ENCODE results near the gene NUPR1. TPM values are rescaled to one million over a fixed set of nuclear protein-coding genes. Genes with fewer than 3 reads are reported as not detected.

Gene NUPR1
- total and polyA plus RNA-seq, 2 of the 13 experiments (the other 11 are each of a cell fraction or from before 2014, with no cell fraction given): 18.0 to 25.6 TPM

GRCh38 chr16:28531777-28532744, 6.7 kb downstream of the NUPR1 start (continued):
- TF ChIP-seq, protein P1, sequence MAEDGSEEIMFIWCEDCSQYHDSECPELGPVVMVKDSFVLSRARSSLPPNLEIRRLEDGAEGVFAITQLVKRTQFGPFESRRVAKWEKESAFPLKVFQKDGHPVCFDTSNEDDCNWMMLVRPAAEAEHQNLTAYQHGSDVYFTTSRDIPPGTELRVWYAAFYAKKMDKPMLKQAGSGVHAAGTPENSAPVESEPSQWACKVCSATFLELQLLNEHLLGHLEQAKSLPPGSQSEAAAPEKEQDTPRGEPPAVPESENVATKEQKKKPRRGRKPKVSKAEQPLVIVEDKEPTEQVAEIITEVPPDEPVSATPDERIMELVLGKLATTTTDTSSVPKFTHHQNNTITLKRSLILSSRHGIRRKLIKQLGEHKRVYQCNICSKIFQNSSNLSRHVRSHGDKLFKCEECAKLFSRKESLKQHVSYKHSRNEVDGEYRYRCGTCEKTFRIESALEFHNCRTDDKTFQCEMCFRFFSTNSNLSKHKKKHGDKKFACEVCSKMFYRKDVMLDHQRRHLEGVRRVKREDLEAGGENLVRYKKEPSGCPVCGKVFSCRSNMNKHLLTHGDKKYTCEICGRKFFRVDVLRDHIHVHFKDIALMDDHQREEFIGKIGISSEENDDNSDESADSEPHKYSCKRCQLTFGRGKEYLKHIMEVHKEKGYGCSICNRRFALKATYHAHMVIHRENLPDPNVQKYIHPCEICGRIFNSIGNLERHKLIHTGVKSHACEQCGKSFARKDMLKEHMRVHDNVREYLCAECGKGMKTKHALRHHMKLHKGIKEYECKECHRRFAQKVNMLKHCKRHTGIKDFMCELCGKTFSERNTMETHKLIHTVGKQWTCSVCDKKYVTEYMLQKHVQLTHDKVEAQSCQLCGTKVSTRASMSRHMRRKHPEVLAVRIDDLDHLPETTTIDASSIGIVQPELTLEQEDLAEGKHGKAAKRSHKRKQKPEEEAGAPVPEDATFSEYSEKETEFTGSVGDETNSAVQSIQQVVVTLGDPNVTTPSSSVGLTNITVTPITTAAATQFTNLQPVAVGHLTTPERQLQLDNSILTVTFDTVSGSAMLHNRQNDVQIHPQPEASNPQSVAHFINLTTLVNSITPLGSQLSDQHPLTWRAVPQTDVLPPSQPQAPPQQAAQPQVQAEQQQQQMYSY (CRISPR knock-in tag; IDR thresholded peaks at IDR 0.05): no peak
- TF ChIP-seq ZNF660 (CRISPR knock-in tag; IDR thresholded peaks at IDR 0.05; ENCODE audit: borderline replicate concordance, low read depth) (no peak), ZNF451 (CRISPR knock-in tag; IDR thresholded peaks at IDR 0.05) (no peak), ZNF260 (CRISPR knock-in tag; IDR thresholded peaks at IDR 0.05; ENCODE audit: borderline replicate concordance, low read depth) (no peak), ZNF780A (CRISPR knock-in tag; IDR thresholded peaks at IDR 0.05) (no peak), SRSF9 (IDR thresholded peaks at IDR 0.05; ENCODE audit: borderline replicate concordance, insufficient read depth, low read depth, low read length, poor library complexity, severe bottlenecking) (no peak), MED1 (CRISPR knock-in tag; IDR thresholded peaks at IDR 0.05) (no peak), ZNF629 (CRISPR knock-in tag; conservative IDR thresholded peaks at IDR 0.05) (no peak), ZNF33A (CRISPR knock-in tag; IDR thresholded peaks at IDR 0.05; ENCODE audit: borderline replicate concordance) (no peak), YEATS2 (CRISPR knock-in tag; IDR thresholded peaks at IDR 0.05; ENCODE audit: borderline replicate concordance) (peak; percentile 43; the same call in 1 of the 2 replicates), NR2C2 (CRISPR knock-in tag; IDR thresholded peaks at IDR 0.05; ENCODE audit: borderline replicate concordance) (no peak), GABPA (IDR thresholded peaks at IDR 0.05; ENCODE audit: low read depth, low read length) (no peak), GABPA (CRISPR knock-in tag; IDR thresholded peaks at IDR 0.05; ENCODE audit: low read depth) (no peak), SATB2 (CRISPR knock-in tag; IDR thresholded peaks at IDR 0.05) (no peak), MLX (CRISPR knock-in tag; IDR thresholded peaks at IDR 0.05) (no peak), ZNF746 (CRISPR knock-in tag; IDR thresholded peaks at IDR 0.05) (no peak), ZBTB10 (CRISPR knock-in tag; IDR thresholded peaks at IDR 0.05; ENCODE audit: borderline replicate concordance) (no peak)
- TF ChIP-seq, protein P2, sequence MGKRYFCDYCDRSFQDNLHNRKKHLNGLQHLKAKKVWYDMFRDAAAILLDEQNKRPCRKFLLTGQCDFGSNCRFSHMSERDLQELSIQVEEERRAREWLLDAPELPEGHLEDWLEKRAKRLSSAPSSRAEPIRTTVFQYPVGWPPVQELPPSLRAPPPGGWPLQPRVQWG (CRISPR knock-in tag; IDR thresholded peaks at IDR 0.05; ENCODE audit: borderline replicate concordance, low read depth): no peak
